ENCODE measurements around the gene CCDC9B.

CCDC9B gene

GRCh38 chr15:40333922-40334492 lies 6.7 kb downstream of the CCDC9B start:
- peak overlapping the region; percentile 31 for H2AFZ ChIP-seq (ENCODE audit: low read depth, low read length)

GRCh38 chr15:40332113-40332781 lies 8.5 kb downstream of the CCDC9B start:
- no peak for ATAC-seq (ENCODE audit: insufficient read depth, low read depth)
- H3K9ac ChIP-seq (ENCODE audit: low read depth, low read length), result no peak overlapping the region
- H3K4me3 ChIP-seq (ENCODE audit: low read depth in 1 of 2, low read length in 2 of 2), result no peak overlapping the region
- peaks cover 21% of the 10 kb centered on the region for H3K4me1 ChIP-seq (ENCODE audit: insufficient read depth, low read length)
- no peaks in the 10 kb centered on the region for H3K36me3 ChIP-seq (ENCODE audit: insufficient read depth, low read length)
- no peaks in the 10 kb centered on the region for H4K20me1 ChIP-seq (ENCODE audit: insufficient read depth, low read length)
- H3K9me3 ChIP-seq (ENCODE audit: insufficient read depth, low read length, severe bottlenecking), result no peaks in the 10 kb centered on the region
- no peak overlapping the region for H3K27ac ChIP-seq (ENCODE audit: low read length)
- no peaks in the 10 kb centered on the region for H3K27me3 ChIP-seq (ENCODE audit: insufficient read depth, low read length, poor library complexity)
- DNase-seq, result no peak
- no peak overlapping the region for H3K4me2 ChIP-seq (ENCODE audit: insufficient read depth, low read length)
- no peak for TF ChIP-seq CTCF (IDR thresholded peaks at IDR 0.05; ENCODE audit: borderline replicate concordance, extremely low read depth, low read length, poor library complexity, severe bottlenecking)
- TF ChIP-seq EZH2 (IDR thresholded peaks at IDR 0.05; ENCODE audit: borderline replicate concordance, low read depth, low read length, severe bottlenecking), result no peak
- H2AFZ ChIP-seq (ENCODE audit: low read depth, low read length), result no peak overlapping the region
- no peaks in the 10 kb centered on the region for H3K79me2 ChIP-seq (ENCODE audit: insufficient read depth, low read length)

More at GRCh38 chr15:40333922-40334492, 6.7 kb downstream of the CCDC9B start:
- H3K27ac ChIP-seq (ENCODE audit: low read length), result peak overlapping the region; percentile 70
- H4K20me1 ChIP-seq (ENCODE audit: insufficient read depth, low read length), result no peaks in the 10 kb centered on the region
- H3K4me2 ChIP-seq (ENCODE audit: insufficient read depth, low read length), result peak overlapping the region; percentile 44
- H3K9ac ChIP-seq (ENCODE audit: low read depth, low read length), result peak overlapping the region; percentile 24
- peaks cover 31% of the 10 kb centered on the region for H3K4me1 ChIP-seq (ENCODE audit: insufficient read depth, low read length)
- ATAC-seq (ENCODE audit: insufficient read depth, low read depth) (peak; percentile 35), DNase-seq (peak; percentile 49)
- no peaks in the 10 kb centered on the region for H3K36me3 ChIP-seq (ENCODE audit: insufficient read depth, low read length)
- no peaks in the 10 kb centered on the region for H3K27me3 ChIP-seq (ENCODE audit: insufficient read depth, low read length, poor library complexity)
- no peak for TF ChIP-seq EZH2 (IDR thresholded peaks at IDR 0.05; ENCODE audit: borderline replicate concordance, low read depth, low read length, severe bottlenecking)
- no peak for TF ChIP-seq CTCF (IDR thresholded peaks at IDR 0.05; ENCODE audit: borderline replicate concordance, extremely low read depth, low read length, poor library complexity, severe bottlenecking)
- H3K79me2 ChIP-seq (ENCODE audit: insufficient read depth, low read length), result no peaks in the 10 kb centered on the region
- H3K4me3 ChIP-seq (ENCODE audit: low read depth in 1 of 2, low read length in 2 of 2), result no peak overlapping the region
- H3K9me3 ChIP-seq (ENCODE audit: insufficient read depth, low read length, severe bottlenecking), result no peaks in the 10 kb centered on the region

GRCh38 chr15:40331637-40332036 lies 9.1 kb downstream of the CCDC9B start:
- no peak for DNase-seq
- Histone ChIP-seq H2AFZ (ENCODE audit: low read depth, low read length) (no peak overlapping the region), H3K4me1 (ENCODE audit: insufficient read depth, low read length) (peaks cover 21% of the 10 kb centered on the region), H3K36me3 (ENCODE audit: insufficient read depth, low read length) (peaks cover 3% of the 10 kb centered on the region; the same call in 1 of the 2 replicates), H3K4me2 (ENCODE audit: insufficient read depth, low read length) (no peak overlapping the region), H3K9me3 (ENCODE audit: insufficient read depth, low read length, severe bottlenecking) (no peaks in the 10 kb centered on the region), H3K27me3 (ENCODE audit: insufficient read depth, low read length, poor library complexity) (no peaks in the 10 kb centered on the region), H3K9ac (ENCODE audit: low read depth, low read length) (no peak overlapping the region), H3K79me2 (ENCODE audit: insufficient read depth, low read length) (no peaks in the 10 kb centered on the region), H3K4me3 (ENCODE audit: low read depth in 1 of 2, low read length in 2 of 2) (no peak overlapping the region), H4K20me1 (ENCODE audit: insufficient read depth, low read length) (no peaks in the 10 kb centered on the region), H3K27ac (ENCODE audit: low read length) (no peak overlapping the region)
- no peak for ATAC-seq (ENCODE audit: insufficient read depth, low read depth)
- TF ChIP-seq CTCF (IDR thresholded peaks at IDR 0.05; ENCODE audit: borderline replicate concordance, extremely low read depth, low read length, poor library complexity, severe bottlenecking), result no peak
- no peak for TF ChIP-seq EZH2 (IDR thresholded peaks at IDR 0.05; ENCODE audit: borderline replicate concordance, low read depth, low read length, severe bottlenecking)

Measured in DND-41 (cell line).